GM23338 (cell line): ENCODE results near the gene SERP1.

Source experiments
- CTCF ChIP-seq, 2 experiments: fragments of 200-600 bp in 1 of 2; sonication (generic) in 1 of 2; conservative IDR thresholded peaks; 2 replicates each; pipeline versions ENCODE4 v1.5.1 to v1.6.1; 2016 to 2017; ENCODE audit warnings: antibody characterized with exemption in 2 of 2, low read depth in 2 of 2, mild to moderate bottlenecking in 2 of 2, moderate library complexity in 1 of 2
- EZH2phosphoT487 ChIP-seq: fragments of 200-600 bp; sonication (generic); IDR thresholded peaks from one replicate; pipeline ENCODE4 v1.8.1; 2018; ENCODE audit warnings: antibody characterized with exemption; ENCODE audit not compliant: unreplicated experiment
- POLR2AphosphoS5 ChIP-seq: IDR thresholded peaks from 2 replicates; pipeline ENCODE4 v1.6.1; 2016; ENCODE audit warnings: antibody characterized with exemption, low read depth
- REST ChIP-seq: IDR thresholded peaks from one replicate; pipeline ENCODE4 v1.6.1; 2018; ENCODE audit warnings: antibody characterized with exemption; ENCODE audit not compliant: unreplicated experiment
- ZNF114 ChIP-seq: fragments of 250-450 bp; sonication (Bioruptor Pico); IDR thresholded peaks from 2 replicates; pipeline ENCODE4 v1.5.0; 2020; ENCODE audit warnings: mild to moderate bottlenecking, moderate library complexity

- TF ChIP-seq CTCF (conservative IDR thresholded peaks at IDR 0.05; ENCODE audit: low read depth in 2 of 2), result no peak
- TF ChIP-seq EZH2phosphoT487, result no peak
- no peak for TF ChIP-seq ZNF114 (CRISPR knock-in tag)
- TF ChIP-seq REST, result no peak
- TF ChIP-seq POLR2AphosphoS5, result no peak
These were observed 51.8 kb downstream of the SERP1 start for GRCh38 chr3:150494411-150494977.
